GM18870 (cell line): ENCODE results near the gene ARHGAP29.

Experiments used
- ATAC-seq: cut with Tn5 transposase; IDR thresholded peaks from one replicate; pipeline ENCODE4 v1.9.1; 2021; ENCODE audit warnings: moderate library complexity; ENCODE audit not compliant: unreplicated experiment

ARHGAP29 gene

DNA sequence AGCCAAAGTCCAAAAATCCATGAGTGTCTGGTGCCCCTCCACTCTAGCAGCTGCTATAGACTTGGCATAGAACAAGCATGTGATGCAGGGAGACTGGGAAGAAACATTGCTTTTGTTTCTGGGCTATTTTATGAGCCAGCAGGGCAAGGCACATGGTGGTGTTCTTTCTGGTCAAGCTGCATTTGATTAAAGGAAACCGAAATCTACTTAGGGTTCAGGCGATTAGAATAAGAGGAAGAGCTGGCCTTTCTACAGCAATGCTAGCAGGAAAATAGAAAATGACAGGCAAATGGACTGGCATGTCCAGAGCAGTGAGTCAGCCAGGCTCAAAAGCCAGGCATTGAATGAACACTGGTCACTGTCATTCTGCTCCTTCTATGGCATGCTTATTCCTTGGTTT is 28.5 kb upstream of the ARHGAP29 start:
- no peak for ATAC-seq

DNA sequence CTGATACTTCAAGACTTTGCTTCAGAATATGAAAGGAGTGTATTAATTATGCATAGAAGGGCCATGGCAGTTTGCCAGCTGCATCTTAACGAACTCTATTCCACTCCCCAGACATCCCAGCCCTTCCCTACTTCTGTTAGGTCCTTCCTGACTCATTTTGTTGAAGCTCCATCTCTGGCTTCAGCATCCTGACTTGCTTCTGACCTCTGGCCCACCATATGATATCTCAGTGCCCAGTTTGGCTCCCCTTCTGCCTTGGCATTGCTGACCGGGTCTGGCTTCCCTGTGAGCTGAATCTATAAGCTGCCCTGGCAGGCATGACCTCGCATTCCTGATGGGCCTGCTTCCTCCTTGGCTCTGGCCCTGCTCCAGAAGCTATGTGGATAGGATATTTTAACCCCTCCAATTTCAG is 27.6 kb upstream of the ARHGAP29 start:
- no peak for ATAC-seq

DNA sequence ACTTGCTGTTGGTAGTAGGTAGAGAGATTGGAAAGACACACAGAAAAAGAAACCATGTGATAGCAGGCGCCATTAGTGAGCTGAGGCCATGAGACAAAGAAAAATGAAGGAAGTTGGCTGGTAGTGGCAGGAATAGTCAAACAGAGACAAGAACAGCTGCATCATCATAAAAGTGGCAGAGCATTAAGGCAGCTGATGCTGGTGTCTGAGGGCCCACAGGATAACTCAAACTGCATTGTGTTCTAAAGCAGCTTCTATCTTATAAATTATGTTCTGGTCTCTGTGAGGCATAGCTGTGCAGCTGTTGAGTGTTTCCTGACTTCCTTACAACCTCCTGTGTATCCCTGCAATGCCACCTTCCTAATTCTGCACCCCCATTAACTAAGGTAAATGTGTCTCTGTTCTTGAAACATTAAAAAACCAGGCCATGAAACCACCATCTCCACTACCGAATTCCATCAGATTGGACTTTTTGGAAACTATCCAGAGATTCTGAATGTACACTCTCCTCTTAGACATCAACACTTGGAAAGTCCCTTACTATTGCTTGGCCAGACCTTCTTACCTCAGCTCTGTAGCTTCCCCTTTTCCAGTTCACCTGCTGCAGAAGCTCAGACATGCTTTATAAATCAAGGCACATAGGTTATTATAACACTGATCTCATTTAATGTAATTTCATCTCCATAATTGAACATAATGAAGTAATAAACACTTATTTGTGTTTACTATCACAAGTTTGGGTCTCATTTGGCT is 23.4 kb upstream of the ARHGAP29 start:
- ATAC-seq = no peak

DNA sequence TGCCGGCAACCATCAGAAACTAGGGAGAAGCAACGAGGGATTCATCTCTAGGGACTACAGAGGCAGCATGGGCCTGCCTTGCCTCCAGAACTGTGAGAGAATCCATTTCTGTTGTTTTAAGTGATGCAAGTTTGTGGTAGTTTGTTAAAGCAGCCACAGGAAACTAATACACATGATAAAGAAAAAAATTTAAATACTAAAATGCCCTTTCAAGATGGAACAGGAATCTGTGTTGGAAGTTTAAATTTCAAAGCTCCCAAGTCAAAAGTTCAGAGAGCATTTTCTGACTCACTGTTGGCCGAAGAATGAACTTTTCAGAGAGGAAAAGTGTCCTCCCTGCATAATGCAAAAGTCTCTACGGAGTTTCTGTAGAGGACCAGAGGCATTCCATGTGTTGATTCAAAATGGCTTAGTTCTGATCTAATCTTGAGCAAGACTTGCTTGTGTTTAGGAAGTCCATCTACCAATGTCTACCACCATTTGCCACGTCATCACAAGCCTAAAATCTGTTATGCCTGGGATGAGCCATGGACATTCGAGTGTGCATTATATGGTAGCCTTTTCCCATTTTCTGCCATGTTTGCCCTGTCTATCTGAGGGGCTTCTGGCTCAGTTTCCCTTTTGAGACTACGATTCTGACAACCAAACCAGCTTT is 22.4 kb upstream of the ARHGAP29 start:
- ATAC-seq = no peak

DNA sequence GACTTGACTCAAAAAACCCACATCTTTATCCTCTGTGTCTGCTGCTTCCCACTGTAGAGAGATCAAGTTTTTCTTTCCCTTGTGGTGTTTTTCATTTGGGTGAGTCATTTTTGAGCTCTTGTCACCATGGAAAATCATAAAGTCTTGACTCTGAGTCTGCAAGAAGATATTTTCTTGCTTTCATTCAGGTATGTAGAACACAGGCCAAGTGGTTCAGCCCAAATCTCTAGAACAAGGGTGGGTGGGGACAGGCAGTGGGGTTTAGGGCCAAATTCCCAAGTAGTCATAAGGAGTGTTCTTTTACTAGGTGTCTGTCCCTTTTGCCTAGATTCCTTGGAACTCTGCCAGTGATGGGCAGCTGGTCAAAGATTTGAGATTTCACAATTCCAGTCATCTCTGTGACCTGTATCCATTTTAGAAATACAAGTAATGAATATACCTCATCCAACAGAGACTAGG is 21.5 kb upstream of the ARHGAP29 start:
- ATAC-seq = no peak

DNA sequence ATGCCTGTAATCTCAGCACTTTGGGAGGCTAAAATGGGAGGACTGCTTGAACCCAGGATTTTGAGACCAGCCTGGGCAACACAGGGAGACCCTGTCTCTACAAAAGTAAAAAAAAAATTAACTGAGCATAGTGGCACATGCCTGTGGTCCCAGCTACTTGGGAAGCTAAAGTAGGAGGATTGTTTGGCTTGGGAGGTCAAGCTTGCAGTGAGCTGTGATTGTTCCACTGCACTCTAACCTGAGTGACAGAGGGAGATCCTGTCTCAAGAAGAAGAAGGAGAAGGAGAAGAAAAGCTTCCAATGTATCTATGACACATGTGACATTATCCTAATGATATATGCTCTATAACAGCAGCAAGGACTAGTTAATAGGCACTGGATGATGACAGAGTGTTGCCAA is 20.1 kb upstream of the ARHGAP29 start:
- ATAC-seq = no peak

DNA sequence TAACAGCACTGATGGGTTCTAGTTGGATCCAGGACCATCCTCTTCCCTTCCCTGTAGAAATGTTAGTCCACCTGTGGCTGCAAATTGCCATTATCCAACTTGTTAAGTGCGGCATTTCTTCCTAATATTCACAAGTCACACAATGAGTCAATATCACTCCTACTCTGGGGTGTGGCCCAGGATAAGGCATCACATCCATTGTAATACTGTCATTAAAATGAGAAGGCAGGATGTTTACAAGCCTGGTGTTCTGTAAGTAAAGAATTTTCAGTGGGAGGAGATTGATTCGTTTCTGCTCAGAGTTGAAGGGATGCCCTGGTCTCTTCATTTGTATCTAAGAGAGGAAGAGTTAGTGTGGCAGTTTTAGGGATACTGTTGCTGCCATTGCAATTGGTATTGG is 18.1 kb upstream of the ARHGAP29 start:
- ATAC-seq = no peak

DNA sequence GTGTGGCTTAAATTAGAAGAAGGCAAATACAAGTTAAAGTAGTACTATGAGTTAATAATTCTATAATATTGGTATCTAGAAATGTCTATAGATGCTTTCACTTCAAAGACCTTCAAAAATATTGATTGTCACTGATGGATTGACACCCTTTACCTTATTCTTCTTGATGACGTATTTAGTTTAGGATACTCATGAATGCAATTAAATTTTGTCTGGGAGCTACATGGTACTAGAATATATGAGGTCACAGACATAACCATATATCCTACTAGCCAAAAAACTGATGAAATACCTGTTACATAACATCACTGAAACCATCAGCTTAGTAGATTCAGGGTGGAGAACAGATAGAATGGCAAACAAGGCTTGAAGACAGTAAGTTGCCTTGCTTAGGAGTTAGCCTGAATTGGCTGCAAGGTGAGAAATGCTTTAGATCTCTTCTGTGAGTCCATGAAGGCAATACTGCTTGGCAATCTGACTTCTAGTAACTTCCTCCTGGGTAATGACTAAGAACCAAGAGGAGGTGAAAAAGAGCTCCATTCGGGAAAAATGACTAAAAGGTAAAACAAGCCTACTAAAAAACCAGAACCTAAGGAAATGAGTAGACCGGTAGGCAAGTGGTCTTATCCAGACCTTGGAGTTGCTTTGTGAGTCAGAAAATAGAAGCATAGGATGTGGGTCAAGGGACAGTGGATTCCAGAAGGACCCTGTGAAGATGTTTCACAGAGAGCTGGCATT is 16.9 kb upstream of the ARHGAP29 start:
- no peak for ATAC-seq

DNA sequence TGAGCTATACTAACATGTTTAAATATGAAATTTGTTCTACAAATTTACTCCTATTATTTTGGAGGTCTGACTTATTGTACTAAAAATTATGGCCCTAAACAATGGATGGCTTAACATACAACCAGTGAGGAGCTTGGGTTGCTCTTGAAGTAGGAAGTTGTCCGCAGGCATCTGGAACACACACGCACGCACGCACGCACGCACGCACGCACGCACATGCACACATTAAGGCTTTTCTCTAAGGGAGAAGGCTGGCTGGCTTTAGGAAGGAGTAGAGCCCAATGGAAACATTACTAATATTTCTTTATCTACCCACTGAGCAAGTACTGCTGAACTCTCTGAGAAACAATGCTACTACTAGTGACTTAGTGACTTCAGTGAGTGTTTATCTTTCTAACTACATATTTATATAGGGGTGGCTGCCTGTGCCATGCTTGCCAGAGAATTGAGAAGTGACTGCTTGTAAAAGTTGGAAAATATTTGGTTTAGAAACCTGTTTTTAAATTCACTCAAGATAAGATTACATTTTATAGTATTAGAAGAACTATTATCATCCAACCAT is 16.2 kb upstream of the ARHGAP29 start:
- no peak for ATAC-seq

DNA sequence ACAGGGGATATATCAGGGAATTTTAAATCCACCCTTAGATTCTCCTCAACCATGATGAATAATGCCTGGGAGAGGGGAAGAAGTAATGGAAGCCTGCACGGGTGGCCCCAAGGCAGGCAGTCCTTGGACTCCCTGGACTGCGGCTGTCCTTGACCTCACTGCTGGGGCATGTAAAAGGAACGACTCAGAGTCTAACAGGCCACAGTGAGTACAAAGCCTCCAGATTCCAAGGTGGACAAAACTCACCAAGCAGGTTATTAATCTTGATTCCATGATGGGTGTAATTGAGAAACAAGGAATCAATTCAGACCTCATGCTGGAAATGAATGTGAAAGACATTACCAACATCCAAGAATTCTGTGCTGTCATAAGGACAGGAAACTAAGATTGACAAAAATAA is 13.0 kb upstream of the ARHGAP29 start:
- ATAC-seq = no peak

DNA sequence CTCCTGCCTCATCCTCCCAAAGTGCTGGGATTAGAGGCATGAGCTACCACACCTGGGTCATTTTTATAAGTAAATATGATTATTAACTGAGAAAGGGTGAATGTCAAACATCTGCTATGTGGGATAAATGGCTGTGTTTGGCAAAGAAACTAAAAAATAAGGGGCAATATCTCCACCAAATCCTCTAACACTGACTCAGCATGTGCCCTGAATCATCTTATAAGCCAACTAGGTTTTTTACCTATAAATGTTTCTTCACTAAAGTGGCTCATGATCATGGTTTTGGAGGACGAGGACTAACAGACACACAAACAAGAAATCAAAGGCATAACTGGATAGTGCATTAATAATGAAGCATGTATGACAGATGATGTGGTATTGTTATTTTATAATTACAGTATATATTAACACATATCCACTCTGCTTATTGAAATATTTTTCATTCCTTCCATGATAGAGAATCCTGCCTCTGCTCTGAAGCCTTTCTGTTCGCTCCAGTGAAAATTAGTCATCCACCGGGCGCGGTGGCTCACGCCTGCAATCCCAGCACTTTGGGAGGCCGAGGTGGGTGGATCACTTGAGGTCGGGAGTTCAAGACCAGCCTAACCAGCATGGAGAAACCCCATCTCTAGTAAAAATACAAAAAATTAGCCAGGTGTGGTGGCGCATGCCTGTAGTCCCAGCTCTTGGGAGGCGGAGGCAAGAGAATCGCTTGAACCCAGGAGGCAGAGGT is 11.7 kb upstream of the ARHGAP29 start:
- no peak for ATAC-seq

DNA sequence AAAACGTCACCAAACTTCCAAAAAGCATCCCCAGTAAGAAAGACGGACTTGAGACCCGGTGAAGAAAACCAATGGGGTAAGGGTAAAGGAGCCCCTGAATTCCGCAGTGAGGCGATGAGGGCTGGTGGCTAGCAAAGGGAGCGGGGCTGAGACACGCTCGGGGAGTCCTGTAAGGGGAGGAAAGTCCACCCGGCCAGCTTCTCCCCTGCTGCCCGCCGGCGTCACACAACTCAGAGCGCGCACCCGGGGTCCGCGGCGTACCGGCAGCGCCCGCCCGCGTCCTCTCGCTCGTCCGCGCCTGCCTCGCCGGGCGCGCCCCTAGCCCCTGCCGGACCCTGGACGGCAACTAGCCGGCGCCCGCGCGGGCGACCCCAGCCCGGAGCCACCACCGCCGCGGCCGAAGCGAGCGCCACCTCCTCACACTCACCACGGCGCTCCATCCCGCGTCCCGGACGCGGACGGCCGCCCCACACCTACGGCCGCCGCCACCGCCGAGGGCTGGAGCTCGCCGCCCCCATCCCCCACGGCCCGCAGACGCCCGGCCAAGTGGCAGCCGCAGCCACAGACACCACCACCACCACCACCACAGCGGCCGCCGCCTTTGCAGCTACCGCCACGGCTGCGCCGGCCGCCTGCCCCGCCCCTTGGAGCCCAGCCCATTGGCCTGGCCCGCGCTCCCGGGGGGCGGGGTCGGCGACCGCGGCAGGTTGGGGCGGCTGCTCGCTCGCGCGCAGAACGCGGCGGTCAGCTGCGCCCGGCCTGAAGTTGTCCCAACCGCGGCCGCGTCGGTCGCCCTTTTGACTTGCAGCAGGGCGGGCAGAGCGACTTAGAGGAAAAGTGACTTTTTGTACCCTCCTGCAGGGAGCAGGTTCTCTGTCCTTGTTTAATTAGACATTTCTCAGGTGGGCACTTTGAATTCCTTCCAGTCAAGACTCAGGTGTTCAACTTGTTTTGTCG is 10.0 kb upstream of the ARHGAP29 start:
- no peak for ATAC-seq

DNA sequence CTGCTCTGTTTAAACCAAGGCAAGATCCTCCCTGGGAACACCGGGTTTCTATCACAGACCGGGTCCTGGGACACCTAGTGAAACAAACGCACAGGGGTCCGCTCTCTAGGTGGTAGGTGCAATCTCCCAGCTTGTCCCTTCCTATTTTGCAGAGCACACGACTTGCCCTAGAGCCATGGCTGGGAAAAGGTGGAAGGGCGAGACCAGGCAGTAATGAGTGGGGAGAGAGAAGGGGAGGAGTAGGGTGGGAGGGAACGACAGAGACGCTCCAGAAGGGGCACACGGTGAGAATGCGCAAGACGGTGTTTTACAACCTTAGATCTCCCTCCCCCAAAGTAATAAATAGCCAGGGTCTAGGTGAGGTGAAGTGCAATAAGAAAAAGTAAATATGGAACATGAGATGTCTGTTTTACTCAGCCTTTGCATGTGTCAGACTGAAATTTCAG is 9.3 kb upstream of the ARHGAP29 start:
- no peak for ATAC-seq

DNA sequence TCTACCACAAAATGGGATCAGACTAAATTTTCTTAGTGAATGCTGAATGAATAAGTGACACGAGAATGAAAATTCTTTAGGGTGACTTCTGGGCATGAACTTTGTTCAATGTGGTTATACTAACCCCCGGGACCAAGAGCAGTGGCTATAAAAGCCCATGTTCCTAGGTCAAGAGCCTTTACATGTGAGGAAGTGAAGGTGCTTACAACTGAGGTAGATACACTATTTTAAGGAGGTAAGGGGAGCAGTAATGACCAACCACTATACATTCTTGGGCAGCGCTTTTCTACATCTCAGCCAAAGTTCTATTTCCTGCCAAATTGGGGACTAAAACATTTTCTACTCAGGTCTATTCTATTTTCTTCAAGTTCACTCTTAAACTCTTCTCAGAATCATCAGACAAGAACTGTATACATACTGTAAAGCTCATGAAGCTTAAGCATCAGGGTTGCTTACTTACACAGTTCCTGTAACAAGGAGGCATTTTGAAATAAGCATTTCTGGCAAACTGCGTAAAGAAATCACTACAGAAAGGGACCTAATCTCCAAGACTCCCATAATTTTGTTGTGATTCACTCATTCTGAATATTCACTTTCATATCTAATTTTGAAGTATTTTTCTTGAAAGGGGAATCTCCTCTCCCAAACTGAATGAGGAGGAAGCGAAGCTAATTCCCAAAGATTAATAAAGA is 8.5 kb upstream of the ARHGAP29 start:
- ATAC-seq = no peak

DNA sequence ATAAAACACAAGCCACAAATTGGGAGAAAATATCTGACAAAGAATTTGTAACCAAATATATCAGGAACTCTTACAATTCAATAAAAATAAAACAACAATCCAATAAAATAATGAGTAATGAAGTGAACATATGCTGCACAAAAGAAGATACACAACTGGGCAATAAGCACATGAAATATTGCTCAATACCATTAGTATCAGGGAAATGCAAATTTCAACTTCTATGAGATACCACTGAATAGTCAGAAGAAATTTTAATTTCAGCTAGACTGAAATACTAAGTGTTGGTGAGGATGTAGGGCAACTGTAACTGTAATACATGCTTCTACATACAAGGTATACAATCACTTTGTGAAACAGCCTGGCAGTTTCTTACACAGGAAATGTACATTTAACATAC is 7.4 kb upstream of the ARHGAP29 start:
- no peak for ATAC-seq

DNA sequence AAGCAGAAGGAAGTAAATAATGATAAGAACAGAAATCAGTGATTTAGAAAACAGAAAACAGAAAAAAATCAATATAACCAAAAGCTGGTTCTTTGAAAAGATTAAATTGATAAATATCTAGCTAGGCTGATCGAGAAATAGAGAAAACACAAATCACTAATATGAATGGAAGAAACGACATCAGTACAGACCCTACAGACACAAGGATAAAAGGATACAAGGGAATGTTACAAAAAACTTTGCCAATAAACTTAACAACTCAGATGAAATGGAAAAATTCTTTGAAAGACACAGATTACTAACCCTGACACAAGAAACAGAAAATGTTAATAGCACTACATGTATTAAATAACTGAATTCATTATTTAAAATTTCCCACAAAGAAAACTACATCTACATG is 6.3 kb upstream of the ARHGAP29 start:
- ATAC-seq = no peak

DNA sequence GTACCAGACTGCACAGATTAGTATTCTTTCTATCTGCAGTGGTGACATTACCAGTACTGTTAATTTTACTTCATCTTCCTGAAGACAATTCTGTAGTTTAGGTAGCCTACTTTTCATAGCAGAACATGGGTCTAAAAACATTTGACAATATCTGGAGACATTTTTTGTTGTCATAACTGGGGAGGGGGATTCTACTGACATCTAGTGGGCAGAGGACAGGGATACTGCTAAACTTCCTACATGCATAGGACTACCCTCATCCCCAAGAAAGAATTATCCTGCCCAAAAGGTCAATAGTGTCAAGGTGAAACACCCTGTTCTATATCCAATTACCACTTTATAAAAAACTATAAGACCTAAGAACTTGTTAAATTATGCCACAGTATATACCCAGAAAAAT is 3.4 kb upstream of the ARHGAP29 start:
- ATAC-seq = no peak

DNA sequence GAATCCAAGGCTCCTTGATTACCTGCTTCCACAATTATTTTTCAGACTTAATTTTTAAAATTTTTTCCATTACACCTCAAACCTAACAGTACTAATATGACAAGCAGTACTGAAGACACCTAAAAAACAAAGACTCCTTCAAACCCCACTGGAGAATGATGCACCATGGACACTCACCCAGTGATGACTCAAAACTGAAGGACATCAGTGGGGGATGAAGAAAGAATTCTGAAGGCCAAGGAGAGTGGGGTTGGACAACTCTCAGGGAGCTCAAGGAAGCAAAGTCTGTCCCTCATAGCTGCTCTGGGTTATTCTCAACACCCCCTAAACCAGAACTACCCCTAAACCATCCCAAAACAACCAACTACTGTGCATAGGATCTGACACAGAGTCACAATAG is 2.4 kb upstream of the ARHGAP29 start:
- ATAC-seq = no peak

DNA sequence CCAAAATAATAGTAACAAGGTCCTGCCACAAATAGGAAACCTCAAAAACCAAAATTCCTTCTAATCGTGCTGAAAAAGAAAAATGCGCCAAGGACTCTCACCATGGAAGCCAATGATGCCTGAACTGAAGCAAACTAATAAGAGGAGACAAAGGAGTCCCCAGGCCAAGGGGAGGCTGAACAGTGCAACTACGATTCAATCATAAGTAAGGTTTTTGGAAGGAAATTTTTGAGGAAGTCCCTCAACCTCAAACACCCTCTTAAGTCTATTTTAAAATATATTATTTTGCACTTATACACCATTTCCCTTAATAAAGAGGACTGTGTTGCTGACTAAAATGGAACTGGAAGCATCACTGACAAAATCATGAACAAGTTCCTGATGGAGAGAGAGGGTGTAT is 1.7 kb upstream of the ARHGAP29 start:
- ATAC-seq = no peak
